GM18505 (cell line): ENCODE measurements around the gene DIO1.

Experiments
- ATAC-seq: cut with Tn5 transposase; IDR thresholded peaks from one replicate; pipeline ENCODE4 v1.9.1; 2021; ENCODE audit not compliant: unreplicated experiment
- POLR2A ChIP-seq: IDR thresholded peaks from 4 replicates; pipeline ENCODE4 v1.6.1; 2011; ENCODE audit warnings: borderline replicate concordance; ENCODE audit not compliant: insufficient read depth, insufficient read length; ENCODE audit errors: extremely low read depth

DIO1 gene

DNA sequence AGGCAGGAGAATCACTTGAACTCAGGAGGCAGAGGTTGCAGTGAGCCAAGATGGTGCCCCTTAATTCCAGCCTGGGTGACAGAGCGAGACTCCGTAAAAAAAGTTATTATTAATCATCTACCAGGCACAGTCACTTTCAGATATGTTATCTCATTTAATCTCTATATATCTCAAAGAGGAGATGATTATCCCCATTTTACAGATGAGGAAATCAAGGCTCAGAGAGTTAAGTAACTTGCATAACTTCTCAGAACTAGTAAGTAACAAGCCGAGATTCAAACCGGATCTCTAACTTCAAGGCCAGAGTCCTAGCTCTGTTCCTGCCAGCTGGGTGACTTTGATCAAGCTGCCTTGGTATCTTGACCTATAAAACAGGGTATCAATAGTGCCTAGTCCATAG is 17.5 kb downstream of the DIO1 start:
- ATAC-seq = no peak
- no peak for TF ChIP-seq POLR2A

GRCh38 chr1:53913352-53914033 is 19.5 kb downstream of the DIO1 start:
- TF ChIP-seq POLR2A = no peak
- ATAC-seq = no peak

DNA sequence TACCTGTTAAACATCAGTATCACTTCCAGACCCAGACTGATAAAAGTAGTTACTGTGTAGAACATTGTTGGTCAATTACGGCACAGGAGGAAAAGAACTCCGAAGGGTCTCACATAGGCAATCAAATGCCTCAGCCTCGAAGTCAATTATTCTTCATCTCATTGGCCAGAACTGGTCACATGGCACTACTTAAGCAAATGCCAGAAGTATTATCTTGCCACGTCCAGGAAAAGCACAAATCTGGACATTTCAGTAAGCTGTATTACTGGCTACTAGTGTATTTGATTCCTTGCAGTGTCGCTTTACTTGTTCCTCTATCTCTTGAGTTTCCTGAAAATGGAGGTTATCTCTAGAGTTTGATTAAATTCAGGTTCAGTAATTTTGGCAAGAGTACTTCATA is 24.4 kb downstream of the DIO1 start:
- no peak for TF ChIP-seq POLR2A
- no peak for ATAC-seq

- TF ChIP-seq POLR2A = no peak
- no peak for ATAC-seq
Measured at GRCh38 chr1:53919675-53920066, 25.7 kb downstream of the DIO1 start.

DNA sequence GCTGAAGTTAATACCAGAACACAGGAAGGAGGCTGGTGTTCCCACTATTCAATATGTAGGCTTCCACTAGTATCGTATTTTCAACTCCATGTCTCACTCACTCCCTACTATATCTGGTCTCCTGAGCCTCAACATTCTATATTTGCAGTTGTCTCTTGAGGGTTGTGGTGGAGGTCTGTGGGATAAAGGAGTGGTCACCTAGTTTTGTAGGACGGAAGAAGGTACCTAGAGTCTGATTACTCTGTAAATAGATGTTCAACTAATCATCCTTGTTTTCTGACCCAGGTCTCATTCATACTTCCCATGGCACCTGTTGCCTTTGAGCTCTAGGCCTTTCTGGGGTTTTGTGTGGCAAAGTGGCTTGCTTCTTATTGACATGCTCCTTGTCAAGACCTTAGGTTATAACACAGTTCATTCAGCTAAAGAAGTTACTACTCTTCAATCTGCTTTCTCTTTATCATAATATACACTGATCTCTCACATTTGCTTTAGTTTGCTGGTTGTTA is 33.4 kb downstream of the DIO1 start:
- no peak for TF ChIP-seq POLR2A
- ATAC-seq = no peak

- no peak for TF ChIP-seq POLR2A
- ATAC-seq = no peak
Measured at GRCh38 chr1:53929246-53929960, 35.4 kb downstream of the DIO1 start.

- no peak for ATAC-seq
- no peak for TF ChIP-seq POLR2A
Measured at GRCh38 chr1:53930932-53931331, 36.9 kb downstream of the DIO1 start.

DNA sequence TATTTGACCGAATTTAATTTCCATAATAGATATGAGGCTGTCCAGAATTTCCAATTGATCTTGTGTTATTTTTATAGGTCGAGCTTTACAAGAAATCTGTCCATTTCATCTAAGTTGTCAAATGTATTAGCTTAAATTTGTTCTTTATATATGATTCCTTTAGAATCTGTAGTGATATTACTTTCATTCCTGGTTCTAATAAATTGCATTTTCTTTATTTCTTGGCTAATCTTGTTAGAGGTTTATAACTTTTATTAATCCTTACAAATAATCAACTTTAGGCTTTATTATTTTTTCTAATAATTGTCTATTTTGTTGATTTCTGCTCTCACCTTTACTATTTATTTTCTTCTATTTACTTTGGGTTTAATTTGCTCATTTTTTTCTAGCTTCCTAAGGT is 37.5 kb downstream of the DIO1 start:
- TF ChIP-seq POLR2A = no peak
- ATAC-seq = no peak

GRCh38 chr1:53934170-53934765 is 40.3 kb downstream of the DIO1 start:
- TF ChIP-seq POLR2A = no peak
- no peak for ATAC-seq

GRCh38 chr1:53936430-53936829 is 42.4 kb downstream of the DIO1 start:
- no peak for TF ChIP-seq POLR2A
- ATAC-seq = no peak

GRCh38 chr1:53938136-53938830 is 44.3 kb downstream of the DIO1 start:
- ATAC-seq = no peak
- no peak for TF ChIP-seq POLR2A

DNA sequence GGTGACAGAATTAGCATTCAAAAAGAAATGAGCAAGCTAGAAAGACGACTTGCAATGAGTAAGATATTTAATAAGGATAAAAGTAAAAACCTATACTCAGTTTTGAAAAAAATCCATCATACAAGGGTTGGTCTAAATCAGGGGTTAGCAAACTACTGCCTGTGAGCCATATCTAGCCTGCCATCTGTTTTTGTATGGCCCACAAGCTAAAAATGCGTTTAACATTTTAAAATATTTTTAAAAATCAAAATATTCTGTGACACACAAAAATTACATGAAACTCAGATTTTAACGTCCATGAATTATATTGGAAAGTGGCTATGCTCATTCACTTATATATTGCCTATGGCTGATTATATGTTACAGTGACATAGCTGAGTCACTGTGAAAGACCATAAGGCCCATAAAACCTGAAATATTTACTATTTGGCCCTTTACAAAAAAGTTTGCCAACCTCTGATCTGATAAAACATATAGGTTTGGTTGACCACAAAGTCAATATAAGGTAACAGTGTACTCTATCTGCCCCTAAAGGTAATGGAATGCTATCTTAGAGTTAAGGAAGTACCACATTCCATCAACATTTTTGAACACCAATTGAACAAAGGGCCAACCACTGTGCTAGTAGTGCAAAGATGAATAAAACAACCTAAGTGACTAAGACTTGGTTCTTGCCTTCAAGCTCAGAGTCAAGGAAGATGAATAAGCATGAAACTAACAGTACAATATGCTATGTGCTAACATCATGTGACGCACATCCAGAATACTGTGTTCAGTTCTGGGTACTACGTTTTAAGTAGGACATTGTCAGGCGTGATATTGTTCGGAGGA is 48.4 kb downstream of the DIO1 start:
- no peak for ATAC-seq
- TF ChIP-seq POLR2A = no peak
